GM10847 (cell line): ENCODE data around the gene CDK19.

Experiments used
- POLR2A ChIP-seq: IDR thresholded peaks from 2 replicates; pipeline ENCODE4 v1.6.1; 2011; ENCODE audit not compliant: insufficient read length; ENCODE audit errors: extremely low read depth

The CDK19 gene

DNA sequence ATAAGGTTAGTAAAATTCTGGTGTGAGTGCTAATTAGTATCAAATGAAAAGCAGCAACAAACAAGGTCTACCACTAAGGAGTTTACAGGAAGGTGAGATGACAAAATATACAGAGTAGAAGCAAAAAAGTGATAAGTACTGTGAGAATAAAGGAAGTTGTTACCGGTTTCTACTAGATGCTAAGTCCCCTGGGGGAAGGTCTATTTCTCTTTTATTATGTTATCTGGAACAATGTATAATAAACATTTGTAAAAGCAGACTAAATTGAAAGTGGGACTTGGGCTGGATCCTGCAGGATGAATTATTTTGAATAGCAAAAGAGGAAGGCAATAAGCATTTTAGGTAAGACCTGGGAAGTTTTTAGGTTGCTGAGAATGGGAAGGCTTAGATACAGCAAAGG is 180.2 kb downstream of the CDK19 start:
- TF ChIP-seq POLR2A = no peak

DNA sequence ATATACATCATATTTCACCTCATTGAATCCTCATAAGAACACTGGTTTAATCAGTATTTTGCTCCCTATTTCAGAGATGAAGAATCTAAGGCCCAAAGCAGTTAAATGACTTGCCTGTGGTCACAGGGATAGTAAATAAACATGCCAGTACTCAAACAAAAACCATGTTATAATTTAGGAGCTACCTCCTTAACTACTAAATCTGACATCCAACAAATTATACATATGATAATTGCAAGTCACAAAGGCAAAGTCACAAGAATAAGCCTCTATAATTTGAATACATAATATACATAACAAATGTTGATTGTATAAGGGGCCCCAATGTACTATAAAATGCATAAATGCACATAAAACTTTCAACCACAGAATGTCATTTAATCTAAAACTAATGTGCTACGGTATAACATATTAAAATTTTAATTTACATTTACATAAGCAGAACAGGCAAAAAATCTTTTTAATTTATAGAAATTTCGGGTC is 181.5 kb downstream of the CDK19 start:
- TF ChIP-seq POLR2A = no peak

DNA sequence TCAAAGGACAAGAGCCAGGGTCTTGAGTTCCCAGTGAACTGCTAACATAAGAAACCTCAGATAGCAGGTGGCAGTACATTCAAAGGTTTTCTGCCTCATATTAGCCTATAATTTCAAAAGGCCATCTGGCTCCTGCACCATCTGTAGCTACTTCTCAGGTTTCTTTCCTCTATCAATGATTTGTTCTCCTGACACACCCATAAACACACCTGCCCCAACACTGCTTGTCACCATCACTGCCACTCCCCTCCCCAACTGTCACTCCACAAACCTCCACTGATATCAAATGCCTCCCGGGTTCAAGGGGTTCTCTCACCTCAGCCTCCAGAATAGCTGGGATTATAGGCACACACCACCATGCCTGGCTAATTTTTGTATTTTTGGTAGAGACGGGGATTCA is 186.1 kb downstream of the CDK19 start:
- no peak for TF ChIP-seq POLR2A

DNA sequence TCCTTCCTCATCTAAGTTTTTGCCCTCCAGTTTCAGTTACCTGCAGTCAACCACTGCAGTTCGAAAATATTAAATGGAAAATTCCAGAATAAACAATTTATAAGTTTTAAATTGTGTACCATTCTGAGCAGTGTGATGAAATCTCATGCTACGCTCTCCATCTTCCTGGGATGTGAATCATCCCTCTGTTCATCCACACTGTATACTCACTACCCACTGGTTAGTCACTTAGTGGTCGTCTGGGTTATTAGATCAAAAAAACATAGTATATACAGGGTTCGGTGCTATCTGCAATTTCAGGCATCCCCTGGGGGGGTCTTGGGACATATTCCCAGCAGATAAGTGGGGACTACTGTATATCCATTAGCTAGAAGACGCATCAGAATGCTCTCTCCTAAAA is 186.9 kb downstream of the CDK19 start:
- TF ChIP-seq POLR2A = no peak

DNA sequence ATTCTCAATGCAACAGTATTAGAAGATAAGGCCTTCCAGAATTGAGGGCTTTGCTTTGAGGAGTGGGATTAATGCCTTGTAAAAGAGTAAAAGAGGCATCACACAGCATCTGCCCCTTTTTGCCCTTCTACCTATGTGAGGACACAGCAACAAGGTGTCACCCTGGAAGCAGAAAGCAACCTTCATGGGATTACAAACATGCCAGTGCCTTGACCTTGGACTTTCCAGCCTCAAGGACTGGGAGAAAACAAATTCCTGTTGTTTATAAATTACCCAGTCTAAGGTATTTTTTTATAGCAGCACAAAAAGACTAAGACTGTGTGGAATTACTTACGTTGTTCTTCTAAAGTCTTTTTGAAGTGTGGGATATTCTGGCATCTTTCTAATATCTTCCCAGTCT is 188.8 kb downstream of the CDK19 start:
- TF ChIP-seq POLR2A = no peak

DNA sequence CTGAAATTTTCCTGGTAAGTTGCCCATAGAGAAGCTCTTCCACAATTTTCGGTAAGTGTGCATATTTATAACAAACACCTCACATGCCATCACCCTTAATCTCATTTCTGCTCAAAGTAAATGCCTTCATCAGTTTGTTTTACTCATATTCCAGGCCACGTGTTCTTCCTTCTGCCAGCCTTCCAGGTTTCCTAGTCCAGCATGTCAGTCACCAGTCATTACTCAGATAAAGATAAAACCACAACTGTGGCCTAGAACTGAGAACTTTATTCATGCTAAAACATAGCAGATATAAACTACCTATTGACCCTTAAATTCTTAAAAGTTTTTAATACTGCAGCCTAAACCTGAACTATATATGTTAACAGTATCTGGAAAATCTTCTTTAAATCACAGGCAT is 189.4 kb downstream of the CDK19 start:
- TF ChIP-seq POLR2A = no peak

DNA sequence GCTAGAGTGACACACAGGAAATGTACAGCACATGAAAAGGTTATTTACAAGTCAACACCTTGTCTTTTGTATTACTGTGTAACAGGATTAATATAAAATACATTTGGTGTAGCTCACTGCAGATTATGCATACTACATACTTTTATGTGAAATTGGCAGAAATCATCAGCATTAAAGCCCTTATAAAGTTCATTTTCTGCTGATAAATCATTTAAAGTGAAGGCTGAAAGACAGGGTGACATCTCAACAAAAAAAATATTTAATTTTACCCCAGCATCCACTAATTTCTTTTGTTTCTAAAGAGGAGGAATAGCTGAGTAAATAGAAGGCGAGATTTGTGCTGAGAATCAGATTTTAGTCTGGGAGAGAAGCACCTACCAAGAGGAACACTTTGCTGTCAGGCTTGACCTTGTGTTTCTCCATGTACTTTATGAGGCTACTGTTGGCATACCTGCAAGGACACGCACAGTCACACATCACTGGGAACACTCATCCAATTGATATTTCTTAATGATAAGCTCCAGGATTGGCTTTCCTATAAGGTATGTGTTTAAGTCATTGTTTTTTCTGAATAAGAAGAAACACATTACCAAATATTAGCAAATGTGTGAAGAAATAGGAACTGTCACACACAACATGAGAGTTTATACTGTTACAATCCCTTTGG is 192.2 kb downstream of the CDK19 start:
- no peak for TF ChIP-seq POLR2A

DNA sequence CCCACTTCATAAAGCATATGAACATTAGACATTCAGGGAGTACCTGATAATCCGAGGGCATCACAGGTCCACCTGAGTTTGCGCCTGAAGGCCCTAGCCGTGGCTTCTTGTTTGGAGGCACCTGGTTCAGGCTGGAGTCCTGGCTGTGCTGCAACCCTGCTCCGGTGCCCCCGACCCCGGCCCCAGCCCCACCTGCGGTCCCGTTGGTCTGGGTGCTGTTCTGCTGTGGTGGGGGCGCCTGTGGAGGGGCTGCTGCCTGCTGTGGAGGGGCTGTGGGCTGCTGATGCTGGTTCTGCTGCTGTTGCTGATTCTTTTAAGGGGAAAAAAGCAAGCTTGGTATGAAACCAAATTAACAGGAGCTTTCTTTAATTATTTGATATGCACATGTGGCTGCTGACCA is 194.2 kb downstream of the CDK19 start:
- no peak for TF ChIP-seq POLR2A

DNA sequence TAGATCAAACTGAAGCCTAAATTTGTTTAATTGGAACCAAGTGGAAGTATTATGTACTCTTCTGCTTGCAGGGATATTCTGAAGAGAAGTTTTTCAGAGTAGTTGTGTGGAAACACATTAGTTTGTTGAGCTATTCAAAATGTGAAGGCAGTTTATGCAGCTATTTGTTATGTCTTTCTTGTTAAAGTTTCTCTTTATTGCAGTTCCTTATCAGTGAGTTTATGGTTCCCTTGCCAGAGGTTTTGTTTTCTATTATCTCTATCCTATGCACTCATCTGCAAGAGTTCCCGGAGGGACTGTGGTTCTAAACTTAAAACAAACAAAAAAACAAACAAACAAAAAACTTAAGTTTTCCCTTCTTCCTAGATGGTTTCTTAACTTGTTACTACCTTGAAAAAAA is 195.2 kb downstream of the CDK19 start:
- TF ChIP-seq POLR2A = no peak

DNA sequence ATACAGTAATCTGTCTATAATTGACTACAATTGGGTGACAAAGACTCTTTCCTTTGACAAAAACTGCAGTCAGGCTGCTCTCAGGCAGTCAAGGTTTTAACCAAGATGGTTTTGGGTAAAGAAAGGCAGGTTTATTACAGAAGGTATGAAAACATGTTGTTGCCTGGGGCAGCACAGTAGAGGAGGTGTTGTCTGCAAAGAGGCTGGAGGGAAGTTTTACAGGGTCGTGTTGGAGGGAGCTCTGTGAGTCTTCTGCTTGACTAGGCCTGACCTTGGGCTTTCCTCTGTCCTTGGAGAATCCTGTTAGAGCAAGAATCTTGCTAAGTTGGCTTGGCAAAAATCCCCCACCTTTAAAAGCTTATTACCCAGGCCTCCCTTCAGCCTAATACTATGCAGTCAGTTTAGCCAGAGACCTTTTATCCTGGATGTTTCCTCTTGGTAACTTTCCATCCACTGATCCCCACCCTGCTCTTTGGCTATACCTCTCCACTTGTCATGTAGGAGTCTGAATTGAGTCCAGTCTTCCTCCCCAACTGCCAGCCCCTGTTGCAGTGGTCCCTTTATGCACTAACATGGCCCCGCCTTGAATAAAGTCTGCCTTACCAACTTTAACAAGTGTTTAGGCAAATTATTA is 195.9 kb downstream of the CDK19 start:
- no peak for TF ChIP-seq POLR2A

DNA sequence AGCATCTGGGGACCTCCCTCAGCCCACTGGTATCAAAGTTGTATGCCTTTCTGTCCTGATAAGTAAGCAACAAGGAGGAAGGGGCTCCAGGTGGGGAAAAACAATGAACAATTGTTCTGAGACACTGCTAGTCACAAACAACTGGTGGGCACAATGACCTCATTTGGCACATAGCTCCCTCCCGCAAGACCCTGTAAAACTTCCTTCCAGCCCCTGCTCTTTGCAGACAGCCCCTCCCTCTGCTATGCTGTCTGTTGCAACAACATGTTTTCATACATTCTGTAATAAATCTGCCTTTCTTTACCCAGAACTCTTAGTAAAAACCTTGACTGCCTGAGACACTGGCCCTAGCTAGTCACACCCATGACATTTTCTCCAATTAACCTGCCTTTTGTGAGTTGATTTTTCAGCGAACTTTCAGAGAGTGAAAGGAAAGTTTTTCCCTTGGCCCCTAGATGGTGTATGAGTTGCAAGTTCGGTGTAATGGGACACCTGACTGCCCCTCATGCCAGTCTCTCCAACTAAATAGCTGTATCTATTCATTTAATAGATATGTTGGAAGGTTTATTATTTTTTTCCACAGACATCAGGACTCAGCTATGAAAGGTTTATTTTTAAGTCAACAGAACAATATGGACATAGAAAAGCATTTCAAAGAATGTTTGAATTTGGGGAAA is 196.5 kb downstream of the CDK19 start:
- no peak for TF ChIP-seq POLR2A

DNA sequence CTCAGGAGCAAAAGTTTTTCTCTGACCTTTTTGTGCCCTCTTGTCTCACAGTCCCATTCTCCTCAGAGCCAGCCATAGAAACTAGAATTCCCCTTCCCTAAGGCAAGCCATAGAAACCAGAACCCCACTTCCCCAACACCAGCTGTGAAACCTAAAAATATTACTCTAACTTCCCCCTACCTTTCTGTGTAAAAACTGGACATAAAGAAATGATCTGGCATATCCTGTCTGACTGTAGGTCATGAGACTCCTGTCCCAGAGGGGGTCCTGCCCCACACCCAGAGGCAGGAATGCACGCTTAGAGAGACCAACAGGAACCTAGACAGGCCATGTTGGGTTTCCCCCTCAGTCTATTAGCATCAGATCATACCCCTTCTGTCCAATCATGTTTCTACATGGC is 198.2 kb downstream of the CDK19 start:
- TF ChIP-seq POLR2A = no peak

DNA sequence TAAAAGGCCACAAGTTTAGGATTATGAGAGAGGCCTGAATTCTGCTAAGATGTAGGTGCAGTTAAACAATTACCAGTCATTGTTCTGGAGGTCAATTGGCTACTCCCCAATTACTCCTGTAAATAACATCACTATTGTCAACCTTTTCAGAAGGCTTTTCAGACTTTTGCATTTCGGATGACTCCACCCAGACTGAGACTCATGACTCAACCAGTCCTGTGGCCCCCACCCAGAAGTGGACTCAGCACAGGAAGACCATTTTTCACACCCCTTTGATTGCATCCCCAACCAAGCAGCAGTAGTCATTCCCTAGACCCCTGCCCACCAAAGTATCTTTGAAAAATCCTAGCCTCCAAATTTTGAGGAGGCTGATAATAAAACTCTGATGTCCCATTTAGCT is 199.5 kb downstream of the CDK19 start:
- no peak for TF ChIP-seq POLR2A

DNA sequence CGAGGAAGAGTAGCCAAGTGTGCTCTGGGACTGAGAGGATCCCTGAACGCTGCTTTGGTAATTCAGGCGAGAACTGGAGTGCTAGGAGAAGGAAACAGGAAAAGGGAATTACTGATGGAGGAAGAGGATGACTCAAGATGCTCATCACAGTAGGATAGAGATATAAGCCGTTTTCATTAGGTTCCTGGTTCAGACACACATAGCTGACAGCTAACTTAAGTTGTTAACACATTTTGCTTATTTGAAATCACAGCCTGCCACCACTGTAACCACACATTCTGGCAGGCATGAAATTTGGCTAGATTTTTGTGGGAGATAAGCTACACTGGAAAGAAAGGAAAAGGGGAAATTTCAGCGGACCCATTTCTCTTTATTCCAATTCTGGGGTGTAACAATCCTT is 200.7 kb downstream of the CDK19 start:
- no peak for TF ChIP-seq POLR2A

DNA sequence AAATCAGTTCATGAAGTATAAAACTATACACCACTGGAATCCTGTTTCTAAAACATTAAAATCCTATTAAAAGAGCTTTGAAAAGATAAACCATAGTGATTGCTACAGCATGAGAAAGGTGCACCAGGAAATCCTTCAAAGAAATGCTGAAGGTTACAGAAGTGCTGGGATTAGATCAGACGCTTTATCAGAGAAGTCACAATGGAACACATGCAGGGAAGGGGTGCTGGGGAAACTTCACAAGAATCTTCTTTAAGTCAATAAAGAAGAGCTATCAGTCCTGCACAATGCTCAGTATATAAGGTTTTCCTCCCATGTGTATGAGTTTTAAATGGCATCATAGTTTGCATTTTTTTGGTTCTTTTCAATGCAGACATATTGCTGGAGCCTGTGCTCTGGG is 201.2 kb downstream of the CDK19 start:
- no peak for TF ChIP-seq POLR2A

DNA sequence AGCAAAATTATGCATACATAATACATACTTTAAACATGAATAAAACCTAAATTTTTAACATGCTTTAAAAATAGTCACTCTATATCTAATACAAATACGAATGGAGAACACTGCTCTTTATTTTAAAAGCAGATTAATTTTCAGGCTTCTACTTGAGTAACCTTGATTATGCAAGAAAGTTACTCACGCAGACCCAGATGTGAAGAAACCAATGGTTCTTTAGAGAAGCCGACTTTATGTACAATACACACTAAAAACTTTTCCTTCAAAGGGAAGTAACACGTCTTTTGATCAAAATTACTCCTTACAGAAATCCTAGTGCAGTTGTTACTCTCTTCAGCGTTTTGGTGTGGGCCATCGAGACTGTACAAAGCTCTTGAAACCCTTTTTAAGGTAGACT is 201.9 kb downstream of the CDK19 start:
- no peak for TF ChIP-seq POLR2A

DNA sequence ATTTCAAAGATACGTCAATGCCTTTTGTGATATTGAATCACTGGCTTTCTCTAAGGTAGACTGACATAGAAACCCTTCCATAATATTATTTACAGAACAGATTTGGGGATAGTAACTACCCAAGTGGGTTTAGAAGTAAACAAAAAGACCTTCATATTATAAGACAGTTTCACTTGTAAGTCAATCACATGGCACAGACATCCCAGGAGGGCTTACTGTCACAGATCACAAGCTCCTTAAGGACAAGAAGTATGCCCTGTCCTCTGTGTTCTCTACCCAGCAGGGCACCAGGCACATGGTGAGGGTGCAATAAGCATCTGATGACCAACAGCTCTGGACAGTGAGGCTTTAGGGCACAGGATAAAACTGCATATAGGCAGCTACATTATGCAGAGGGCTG is 203.0 kb downstream of the CDK19 start:
- no peak for TF ChIP-seq POLR2A

DNA sequence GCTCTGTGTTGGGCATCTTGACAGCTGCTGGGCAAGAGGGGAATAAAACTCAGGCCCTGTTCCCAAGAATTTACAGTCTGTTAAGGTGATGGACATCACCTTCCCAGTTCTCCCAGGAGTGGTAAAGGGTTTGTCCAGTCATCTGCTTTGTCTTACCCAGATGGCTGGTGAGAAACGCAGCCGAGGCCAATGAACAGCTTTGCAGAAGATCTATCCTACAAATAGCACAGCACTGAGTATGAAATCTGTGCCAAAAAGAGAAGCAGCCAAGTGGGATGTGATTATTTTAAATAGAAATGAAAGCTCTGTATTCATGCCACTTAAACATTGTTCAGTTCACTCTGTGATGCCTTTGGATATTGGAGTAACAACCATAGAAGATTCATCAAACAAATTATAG is 206.2 kb downstream of the CDK19 start:
- no peak for TF ChIP-seq POLR2A
